Measurements from ENCODE around the gene CHCHD10.

Gene CHCHD10

GRCh38 chr22:23772649-23773473, 5.1 kb upstream of the CHCHD10 start, which contains the start of gene MMP11:
MMP11 (plus strand) TSS chr22:23772849; CDS start chr22:23772871, 22 bp downstream.
- no peak for DNase-seq (ENCODE audit: low spot score)

DNA sequence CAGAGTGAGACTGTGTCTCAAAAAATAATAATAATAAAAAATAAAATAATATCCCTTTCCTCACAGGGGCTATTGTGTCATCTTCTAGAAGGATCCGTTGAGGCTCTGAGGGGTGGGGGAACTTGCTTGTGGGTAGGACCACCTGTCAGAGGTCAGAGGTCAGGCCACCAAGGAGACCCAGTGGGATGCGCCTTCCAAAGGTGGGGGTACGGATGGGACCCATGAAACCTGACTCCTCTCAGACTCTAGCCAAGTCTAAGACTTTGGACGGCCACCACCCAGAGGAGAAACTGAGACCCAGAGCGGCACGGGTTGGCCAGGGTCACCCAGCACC, 4.5 kb upstream of the CHCHD10 start:
- no peak for DNase-seq (ENCODE audit: low spot score)

DNA sequence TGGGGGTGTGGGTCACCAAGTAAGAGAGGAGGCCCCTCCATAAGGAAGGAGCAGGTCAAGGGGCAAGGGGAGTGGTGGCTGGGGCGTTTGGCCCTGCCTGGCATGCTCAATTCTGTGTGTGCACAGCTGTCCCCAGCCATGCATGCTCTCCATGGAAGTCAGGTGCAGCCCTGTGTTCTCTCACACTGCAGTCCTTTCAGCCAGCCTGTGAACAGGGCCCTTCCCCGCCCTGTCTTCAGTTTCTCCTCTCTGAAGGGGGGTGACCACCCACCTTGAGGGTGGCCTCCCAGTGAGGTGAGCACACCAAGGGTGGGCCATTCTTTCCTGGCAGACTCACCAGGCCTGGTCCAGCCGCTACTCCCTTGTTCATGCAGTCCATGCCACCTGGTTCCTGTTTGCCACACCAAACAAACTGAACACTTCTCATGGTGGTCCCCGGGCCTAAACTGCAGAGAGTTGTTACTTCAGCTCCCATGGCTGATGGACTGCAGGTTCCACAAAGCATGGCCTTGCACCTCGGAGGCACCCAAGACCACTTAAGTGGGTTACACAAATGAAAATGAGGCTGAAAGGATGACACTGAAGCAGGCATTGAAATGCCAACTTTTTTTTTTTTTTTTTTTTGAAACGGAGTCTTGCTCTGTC, 1.7 kb upstream of the CHCHD10 start:
- no peak for DNase-seq (ENCODE audit: low spot score)

GRCh38 chr22:23767303-23767672, 484 bp downstream of the CHCHD10 start:
- DNase-seq (ENCODE audit: low spot score) = no peak

DNA sequence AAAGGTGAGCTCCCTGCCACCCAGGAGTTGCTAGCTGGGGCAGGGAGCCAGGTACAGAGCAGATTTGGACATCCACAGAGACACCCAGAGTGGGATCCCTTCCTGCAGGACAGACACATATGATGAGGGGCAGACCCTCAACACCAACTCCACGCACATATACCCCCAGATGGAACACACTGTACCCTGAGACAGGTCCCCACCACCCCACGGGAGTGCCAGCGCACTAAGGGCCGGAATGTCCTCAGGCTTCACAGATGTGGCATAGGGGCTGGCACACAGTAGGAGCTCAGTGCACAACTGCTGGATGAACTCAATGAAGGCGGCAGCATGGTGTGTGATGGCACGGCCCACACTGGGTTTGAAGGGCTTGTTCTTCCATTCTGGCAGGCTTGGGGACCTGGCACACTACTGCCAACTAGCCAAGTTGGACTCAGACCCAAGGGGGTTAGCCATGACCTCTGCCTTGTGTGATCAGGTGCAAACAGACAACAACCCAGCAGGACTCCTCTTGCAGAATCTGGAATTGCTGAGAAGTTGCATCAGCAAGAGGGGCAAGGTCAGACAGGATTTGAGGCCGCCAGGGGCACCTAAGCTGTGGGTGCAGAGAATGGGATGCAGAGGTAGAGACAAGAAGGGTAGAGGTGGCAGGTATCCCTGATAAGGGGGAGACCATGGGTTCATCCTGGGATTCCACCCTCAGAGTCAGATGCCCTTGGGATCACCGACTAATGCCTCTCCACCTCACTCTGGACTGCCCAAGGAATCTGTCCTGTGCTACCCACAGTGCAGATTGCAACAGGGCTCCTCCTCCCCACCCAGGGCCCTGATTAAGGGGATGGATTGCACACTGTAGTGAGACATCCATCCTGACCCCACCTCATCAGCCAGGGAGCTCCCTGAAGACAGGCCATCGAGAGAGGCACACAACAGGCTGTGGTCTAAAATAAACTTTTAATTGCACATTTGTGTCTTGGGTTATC, 2.6 kb downstream of the CHCHD10 start:
- DNase-seq (ENCODE audit: low spot score) = no peak

DNA sequence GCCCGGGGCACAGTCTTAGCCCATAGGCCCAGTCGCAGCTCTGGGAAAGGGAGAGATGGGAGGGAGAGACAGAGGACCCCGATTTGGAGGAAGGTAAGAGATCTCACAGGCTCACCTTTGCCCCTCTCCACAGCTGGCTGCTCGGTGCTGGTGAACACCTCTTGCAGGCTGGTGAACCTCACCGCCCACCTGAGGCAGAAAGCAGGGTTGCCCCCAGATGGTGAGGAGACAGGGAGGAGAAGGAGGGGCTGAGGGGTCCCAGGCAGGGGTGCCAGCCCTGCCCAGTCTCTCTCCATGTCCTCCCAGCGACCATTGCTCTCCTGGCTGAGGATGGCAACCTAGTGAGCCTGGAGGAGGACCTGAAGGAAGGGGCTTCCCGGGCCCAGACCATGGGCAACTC, 3.8 kb downstream of the CHCHD10 start:
- no peak for DNase-seq (ENCODE audit: low spot score)

- DNase-seq (ENCODE audit: low spot score) = no peak
Observed at GRCh38 chr22:23763579-23763945, 4.2 kb downstream of the CHCHD10 start.

- DNase-seq (ENCODE audit: low spot score) = no peak
Observed at GRCh38 chr22:23762842-23763578, 4.8 kb downstream of the CHCHD10 start, which contains the start of gene C22orf15. C22orf15 (plus strand) TSS chr22:23762990; CDS start chr22:23763307, 317 bp downstream.

DNA sequence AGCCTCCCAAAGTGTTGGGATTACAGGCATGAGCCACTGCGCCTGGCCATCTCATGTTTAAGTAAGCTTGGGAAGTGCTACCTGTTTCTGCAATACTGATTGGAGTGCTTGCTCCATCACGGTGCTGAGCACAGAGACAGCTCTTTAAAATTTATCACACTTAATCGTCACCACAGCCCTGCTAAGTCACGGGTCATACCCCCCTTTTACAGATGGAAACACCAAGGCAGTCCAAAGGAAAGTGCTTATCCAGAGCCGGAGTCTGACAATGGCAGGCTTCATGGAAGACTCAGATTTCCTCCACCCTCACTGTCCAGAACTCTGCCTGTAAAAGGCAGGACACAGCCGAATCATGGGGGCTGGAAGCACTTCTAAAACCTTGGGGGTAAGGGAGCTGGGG, 7.7 kb downstream of the CHCHD10 start:
- no peak for DNase-seq (ENCODE audit: low spot score)

DNA sequence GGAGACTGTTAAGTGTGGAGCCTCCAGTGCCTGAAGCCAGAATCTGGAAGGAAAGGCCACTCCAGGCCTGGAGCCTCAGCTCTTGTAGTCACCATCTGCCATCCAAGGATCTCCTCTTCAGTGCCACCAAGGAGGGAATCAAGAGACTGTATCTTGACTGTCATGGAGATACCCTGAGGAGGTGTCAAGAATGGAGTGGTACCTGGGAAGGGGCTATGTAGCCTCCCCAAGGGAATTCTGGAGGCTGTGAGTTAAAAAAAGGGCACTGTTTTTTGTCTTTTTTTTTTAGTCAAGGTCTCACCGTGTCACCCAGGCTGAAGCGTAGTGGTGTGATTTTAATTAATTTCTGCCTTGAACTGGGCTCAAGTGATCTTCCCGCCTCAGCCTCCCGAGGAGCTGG, 8.2 kb downstream of the CHCHD10 start:
- no peak for DNase-seq (ENCODE audit: low spot score)

GRCh38 chr22:23756891-23757290, 10.9 kb downstream of the CHCHD10 start:
- no peak for DNase-seq (ENCODE audit: low spot score)

DNA sequence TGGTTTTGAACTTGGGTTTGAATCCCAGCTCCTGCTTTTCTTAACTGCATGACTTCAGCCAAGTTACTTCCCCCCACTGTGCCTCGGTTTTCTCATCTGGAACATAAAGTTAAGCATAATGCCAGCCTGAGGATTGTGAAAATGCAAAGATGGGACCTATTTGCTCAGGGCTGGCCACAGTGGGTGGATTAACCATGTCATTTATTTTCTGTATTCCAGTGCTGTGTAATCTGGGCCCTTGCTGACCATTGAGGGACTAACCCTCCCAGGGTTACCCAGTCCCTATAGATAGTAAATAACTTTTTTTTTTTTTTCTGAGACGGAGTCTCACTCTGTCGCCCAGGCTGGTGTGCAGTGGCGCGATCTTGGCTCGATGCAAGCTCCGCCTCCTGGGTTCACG, 12.1 kb downstream of the CHCHD10 start:
- no peak for DNase-seq (ENCODE audit: low spot score)

- no peak for DNase-seq (ENCODE audit: low spot score)
Observed at GRCh38 chr22:23754980-23755636, 12.7 kb downstream of the CHCHD10 start.

- DNase-seq (ENCODE audit: low spot score) = no peak
Observed at GRCh38 chr22:23754220-23754919, 13.4 kb downstream of the CHCHD10 start, which contains the start of gene VPREB3. VPREB3 (minus strand) TSS chr22:23754425; CDS start chr22:23754363, 62 bp downstream.

GRCh38 chr22:23753385-23753784, 14.4 kb downstream of the CHCHD10 start:
- no peak for DNase-seq (ENCODE audit: low spot score)

- DNase-seq (ENCODE audit: low spot score) = no peak
Observed at GRCh38 chr22:23752750-23753149, 15.0 kb downstream of the CHCHD10 start.

DNA sequence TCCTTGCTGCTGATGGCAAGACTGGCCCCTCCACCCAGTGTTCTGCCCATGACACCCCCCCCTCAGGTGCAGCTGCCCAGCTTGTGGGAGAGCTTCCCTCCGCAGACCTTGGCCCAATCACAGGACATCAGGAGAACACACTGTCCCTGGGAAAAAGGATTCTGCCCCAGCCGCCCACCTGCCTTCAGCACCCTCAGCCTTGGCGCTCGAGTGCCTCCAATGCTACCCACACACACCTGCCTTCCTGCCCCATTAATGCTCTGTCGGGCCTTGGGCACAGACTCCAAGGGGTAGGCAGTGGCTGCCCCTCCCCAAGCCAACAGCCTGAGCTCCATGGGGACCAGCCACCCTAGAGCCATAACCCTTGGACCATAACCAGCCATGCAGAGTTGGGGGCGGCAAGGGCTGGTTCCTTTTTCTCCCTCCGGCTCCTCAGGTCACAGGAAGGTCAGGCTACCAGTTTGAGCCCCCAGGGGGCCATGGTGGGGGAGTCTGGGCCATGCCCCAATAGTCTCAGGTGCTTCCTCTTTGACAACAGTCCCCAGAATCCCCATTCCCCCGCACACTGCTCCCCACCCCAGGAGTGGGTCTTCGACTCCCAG, 15.6 kb downstream of the CHCHD10 start:
- DNase-seq (ENCODE audit: low spot score) = no peak

DNA sequence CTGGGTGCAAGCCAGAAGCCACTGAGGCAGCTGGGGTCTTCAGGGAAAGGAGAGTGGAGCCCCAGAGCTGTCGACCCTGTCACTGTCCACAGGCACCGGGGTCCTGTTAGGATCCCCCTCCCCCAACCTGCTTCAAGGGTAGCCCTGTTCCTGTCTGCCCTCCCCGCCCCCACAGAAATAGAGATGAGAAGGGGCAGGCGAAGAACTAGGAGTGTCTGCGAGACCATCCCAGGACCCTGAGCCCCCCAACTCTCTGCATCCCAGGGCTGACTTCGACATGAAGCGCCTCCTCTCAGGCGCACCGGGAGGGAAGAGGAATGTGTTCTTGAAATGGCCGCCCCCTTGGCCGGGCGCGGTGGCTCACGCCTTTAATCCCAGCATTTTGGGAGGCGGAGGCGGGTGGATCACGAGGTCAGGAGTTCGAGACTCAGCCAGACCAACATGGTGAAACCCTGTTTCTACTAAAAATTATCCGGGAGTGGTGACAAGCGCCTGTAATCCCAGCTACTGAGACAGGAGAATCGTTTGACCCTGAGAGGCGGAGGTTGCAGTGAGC, 16.3 kb downstream of the CHCHD10 start:
- no peak for DNase-seq (ENCODE audit: low spot score)

GRCh38 chr22:23750714-23751440, 16.9 kb downstream of the CHCHD10 start, which contains the start of gene ZNF70:
ZNF70 (minus strand) TSS chr22:23751112; CDS start chr22:23745140, 5,972 bp downstream.
- peak; percentile 65 for DNase-seq (ENCODE audit: low spot score)

All from hematopoietic multipotent progenitor cell treated with erythropoietin and hydrocortisone succinate and interleukin-3 and kit ligand, for 17 days (in vitro differentiated cells).